ENCODE results near the gene ARID1B.
A peak's percentile ranks its signal among the peaks of the same experiment; 100 is the strongest.

The ARID1B gene

GRCh38 chr6:157239148-157239547, 462.0 kb downstream of the ARID1B start:
- Histone ChIP-seq H2AFZ (ENCODE audit: low read length) (no peak overlapping the region), H3K9ac (ENCODE audit: low read length) (no peak overlapping the region), H3K4me1 (ENCODE audit: low read length) (peaks cover 6% of the 10 kb centered on the region; the same call in 1 of the 2 replicates), H3K4me3 (ENCODE audit: low read length) (no peak overlapping the region), H3K79me2 (ENCODE audit: low read length) (no peaks in the 10 kb centered on the region), H3K27ac (ENCODE audit: low read length) (no peak overlapping the region), H3K27me3 (replicated peaks; ENCODE audit: insufficient read depth, low read length) (no peaks in the 10 kb centered on the region), H3K4me2 (ENCODE audit: low read depth, low read length) (no peak overlapping the region), H3F3A (ENCODE audit: insufficient read depth, low read length) (no peaks in the 10 kb centered on the region), H3K9me3 (replicated peaks; ENCODE audit: insufficient read depth, low read length) (no peaks in the 10 kb centered on the region), H3K36me3 (replicated peaks; ENCODE audit: insufficient read depth, low read length) (no peaks in the 10 kb centered on the region), H4K20me1 (ENCODE audit: insufficient read depth, low read length) (no peaks in the 10 kb centered on the region), H3K9me2 (replicated peaks; ENCODE audit: insufficient read depth, low read length) (no peaks in the 10 kb centered on the region)
- no peak for DNase-seq
- no peak for TF ChIP-seq EZH2 (optimal IDR thresholded peaks at IDR 0.05; ENCODE audit: low read depth, low read length)
- no peak for TF ChIP-seq EZH2phosphoT487 (IDR thresholded peaks at IDR 0.05; ENCODE audit: low read length)
- TF ChIP-seq CTCF (IDR thresholded peaks at IDR 0.05; ENCODE audit: low read length) = no peak

- H3K4me3 ChIP-seq (ENCODE audit: low read length) = no peak overlapping the region
- 0 out of 2 replicates have a peak overlapping the region, but pooled peaks have one; percentile 70 for H2AFZ ChIP-seq (ENCODE audit: low read length)
Observed at GRCh38 chr6:157239671-157240058, 462.5 kb downstream of the ARID1B start.

GRCh38 chr6:157240059-157240959, 463.1 kb downstream of the ARID1B start:
- no peaks in the 10 kb centered on the region for H3K36me3 ChIP-seq (replicated peaks; ENCODE audit: insufficient read depth, low read length)
- H3K9me2 ChIP-seq (replicated peaks; ENCODE audit: insufficient read depth, low read length) = no peaks in the 10 kb centered on the region
- H3K9ac ChIP-seq (ENCODE audit: low read length) = peak overlapping the region; percentile 48; the same call in 1 of the 2 replicates
- peaks cover 6% of the 10 kb centered on the region; the same call in 1 of the 2 replicates for H3K4me1 ChIP-seq (ENCODE audit: low read length)
- peak overlapping the region; percentile 69; the same call in 1 of the 2 replicates for H3K4me2 ChIP-seq (ENCODE audit: low read depth, low read length)
- TF ChIP-seq CTCF (IDR thresholded peaks at IDR 0.05; ENCODE audit: low read length) (no peak), EZH2 (optimal IDR thresholded peaks at IDR 0.05; ENCODE audit: low read depth, low read length) (no peak), EZH2phosphoT487 (IDR thresholded peaks at IDR 0.05; ENCODE audit: low read length) (no peak)
- no peaks in the 10 kb centered on the region for H3K27me3 ChIP-seq (replicated peaks; ENCODE audit: insufficient read depth, low read length)
- H2AFZ ChIP-seq (ENCODE audit: low read length) = peak overlapping the region; percentile 70
- no peaks in the 10 kb centered on the region for H3K79me2 ChIP-seq (ENCODE audit: low read length)
- DNase-seq = peak; percentile 51
- H3K9me3 ChIP-seq (replicated peaks; ENCODE audit: insufficient read depth, low read length) = no peaks in the 10 kb centered on the region
- H3F3A ChIP-seq (ENCODE audit: insufficient read depth, low read length) = no peaks in the 10 kb centered on the region
- peak overlapping the region; percentile 72 for H3K4me3 ChIP-seq (ENCODE audit: low read length)
- no peaks in the 10 kb centered on the region for H4K20me1 ChIP-seq (ENCODE audit: insufficient read depth, low read length)
- no peak overlapping the region; the same call in 1 of the 2 replicates for H3K27ac ChIP-seq (ENCODE audit: low read length)

More at GRCh38 chr6:157239671-157240058, 462.5 kb downstream of the ARID1B start:
- H3K4me2 ChIP-seq (ENCODE audit: low read depth, low read length) = peak overlapping the region; percentile 69; the same call in 1 of the 2 replicates
- H3K79me2 ChIP-seq (ENCODE audit: low read length) = no peaks in the 10 kb centered on the region
- no peak overlapping the region for H3K27ac ChIP-seq (ENCODE audit: low read length)
- TF ChIP-seq CTCF (IDR thresholded peaks at IDR 0.05; ENCODE audit: low read length) = no peak
- no peak for TF ChIP-seq EZH2 (optimal IDR thresholded peaks at IDR 0.05; ENCODE audit: low read depth, low read length)
- no peak for TF ChIP-seq EZH2phosphoT487 (IDR thresholded peaks at IDR 0.05; ENCODE audit: low read length)
- no peaks in the 10 kb centered on the region for H3K27me3 ChIP-seq (replicated peaks; ENCODE audit: insufficient read depth, low read length)
- H3K9me2 ChIP-seq (replicated peaks; ENCODE audit: insufficient read depth, low read length) = no peaks in the 10 kb centered on the region
- peaks cover 6% of the 10 kb centered on the region; the same call in 1 of the 2 replicates for H3K4me1 ChIP-seq (ENCODE audit: low read length)
- DNase-seq = no peak
- H3K9me3 ChIP-seq (replicated peaks; ENCODE audit: insufficient read depth, low read length) = no peaks in the 10 kb centered on the region
- no peak overlapping the region for H3K9ac ChIP-seq (ENCODE audit: low read length)
- H3F3A ChIP-seq (ENCODE audit: insufficient read depth, low read length) = no peaks in the 10 kb centered on the region
- no peaks in the 10 kb centered on the region for H3K36me3 ChIP-seq (replicated peaks; ENCODE audit: insufficient read depth, low read length)
- H4K20me1 ChIP-seq (ENCODE audit: insufficient read depth, low read length) = no peaks in the 10 kb centered on the region

Measured in MM.1S (cell line).